ENCODE data around the gene CBY2. TPM values are rescaled to one million over a fixed set of nuclear protein-coding genes. Genes with fewer than 3 reads are reported as not detected.

CBY2 gene
- total and polyA plus RNA-seq, 10 of the 15 experiments (the other 5 are each of a cell fraction or from before 2014, with no cell fraction given), result 0.08 to 0.64 (median 0.23) TPM; not detected in 6

DNA sequence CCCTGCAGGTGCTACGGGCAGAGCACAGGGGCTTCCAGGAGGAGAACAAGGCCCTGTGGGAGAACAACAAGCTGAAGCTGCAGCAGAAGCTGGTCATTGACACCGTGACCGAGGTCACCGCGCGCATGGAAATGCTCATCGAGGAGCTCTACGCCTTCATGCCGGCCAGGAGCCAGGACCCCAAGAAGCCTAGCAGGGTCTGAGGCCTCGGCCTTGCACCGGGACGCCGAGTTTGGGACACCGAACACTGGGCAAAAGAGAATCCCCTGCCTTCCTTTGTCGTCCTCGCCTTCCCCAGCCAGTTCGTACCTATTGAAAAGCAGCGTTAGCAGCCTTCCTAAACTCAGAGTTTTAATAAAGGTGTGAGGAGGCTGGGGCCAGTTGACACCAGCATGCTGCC, 12.1 kb downstream of the CBY2 start (continued):
- TF ChIP-seq, protein P1, sequence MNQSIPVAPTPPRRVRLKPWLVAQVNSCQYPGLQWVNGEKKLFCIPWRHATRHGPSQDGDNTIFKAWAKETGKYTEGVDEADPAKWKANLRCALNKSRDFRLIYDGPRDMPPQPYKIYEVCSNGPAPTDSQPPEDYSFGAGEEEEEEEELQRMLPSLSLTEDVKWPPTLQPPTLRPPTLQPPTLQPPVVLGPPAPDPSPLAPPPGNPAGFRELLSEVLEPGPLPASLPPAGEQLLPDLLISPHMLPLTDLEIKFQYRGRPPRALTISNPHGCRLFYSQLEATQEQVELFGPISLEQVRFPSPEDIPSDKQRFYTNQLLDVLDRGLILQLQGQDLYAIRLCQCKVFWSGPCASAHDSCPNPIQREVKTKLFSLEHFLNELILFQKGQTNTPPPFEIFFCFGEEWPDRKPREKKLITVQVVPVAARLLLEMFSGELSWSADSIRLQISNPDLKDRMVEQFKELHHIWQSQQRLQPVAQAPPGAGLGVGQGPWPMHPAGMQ (IDR thresholded peaks at IDR 0.05; ENCODE audit: borderline replicate concordance), result no peak
- TF ChIP-seq ZSCAN29 (IDR thresholded peaks at IDR 0.05), result no peak
- TF ChIP-seq NR2F1 (conservative IDR thresholded peaks at IDR 0.05), result no peak
- TF ChIP-seq EED (IDR thresholded peaks at IDR 0.05; ENCODE audit: low read depth), result no peak
- TF ChIP-seq, protein P2, sequence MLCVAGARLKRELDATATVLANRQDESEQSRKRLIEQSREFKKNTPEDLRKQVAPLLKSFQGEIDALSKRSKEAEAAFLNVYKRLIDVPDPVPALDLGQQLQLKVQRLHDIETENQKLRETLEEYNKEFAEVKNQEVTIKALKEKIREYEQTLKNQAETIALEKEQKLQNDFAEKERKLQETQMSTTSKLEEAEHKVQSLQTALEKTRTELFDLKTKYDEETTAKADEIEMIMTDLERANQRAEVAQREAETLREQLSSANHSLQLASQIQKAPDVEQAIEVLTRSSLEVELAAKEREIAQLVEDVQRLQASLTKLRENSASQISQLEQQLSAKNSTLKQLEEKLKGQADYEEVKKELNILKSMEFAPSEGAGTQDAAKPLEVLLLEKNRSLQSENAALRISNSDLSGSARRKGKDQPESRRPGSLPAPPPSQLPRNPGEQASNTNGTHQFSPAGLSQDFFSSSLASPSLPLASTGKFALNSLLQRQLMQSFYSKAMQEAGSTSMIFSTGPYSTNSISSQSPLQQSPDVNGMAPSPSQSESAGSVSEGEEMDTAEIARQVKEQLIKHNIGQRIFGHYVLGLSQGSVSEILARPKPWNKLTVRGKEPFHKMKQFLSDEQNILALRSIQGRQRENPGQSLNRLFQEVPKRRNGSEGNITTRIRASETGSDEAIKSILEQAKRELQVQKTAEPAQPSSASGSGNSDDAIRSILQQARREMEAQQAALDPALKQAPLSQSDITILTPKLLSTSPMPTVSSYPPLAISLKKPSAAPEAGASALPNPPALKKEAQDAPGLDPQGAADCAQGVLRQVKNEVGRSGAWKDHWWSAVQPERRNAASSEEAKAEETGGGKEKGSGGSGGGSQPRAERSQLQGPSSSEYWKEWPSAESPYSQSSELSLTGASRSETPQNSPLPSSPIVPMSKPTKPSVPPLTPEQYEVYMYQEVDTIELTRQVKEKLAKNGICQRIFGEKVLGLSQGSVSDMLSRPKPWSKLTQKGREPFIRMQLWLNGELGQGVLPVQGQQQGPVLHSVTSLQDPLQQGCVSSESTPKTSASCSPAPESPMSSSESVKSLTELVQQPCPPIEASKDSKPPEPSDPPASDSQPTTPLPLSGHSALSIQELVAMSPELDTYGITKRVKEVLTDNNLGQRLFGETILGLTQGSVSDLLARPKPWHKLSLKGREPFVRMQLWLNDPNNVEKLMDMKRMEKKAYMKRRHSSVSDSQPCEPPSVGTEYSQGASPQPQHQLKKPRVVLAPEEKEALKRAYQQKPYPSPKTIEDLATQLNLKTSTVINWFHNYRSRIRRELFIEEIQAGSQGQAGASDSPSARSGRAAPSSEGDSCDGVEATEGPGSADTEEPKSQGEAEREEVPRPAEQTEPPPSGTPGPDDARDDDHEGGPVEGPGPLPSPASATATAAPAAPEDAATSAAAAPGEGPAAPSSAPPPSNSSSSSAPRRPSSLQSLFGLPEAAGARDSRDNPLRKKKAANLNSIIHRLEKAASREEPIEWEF (IDR thresholded peaks at IDR 0.05; ENCODE audit: insufficient replicate concordance, low read depth, low read length), result no peak
- TF ChIP-seq CREB1 (IDR thresholded peaks at IDR 0.05; ENCODE audit: low read depth), result no peak
- TF ChIP-seq SUPT20H (IDR thresholded peaks at IDR 0.05; ENCODE audit: borderline replicate concordance, control insufficient read depth, low read depth, low read length), result no peak
- no peak for TF ChIP-seq NFIC (IDR thresholded peaks at IDR 0.05; ENCODE audit: low read depth, low read length)
- no peak for TF ChIP-seq NFXL1 (IDR thresholded peaks at IDR 0.05; ENCODE audit: borderline replicate concordance)
- TF ChIP-seq, protein P3, sequence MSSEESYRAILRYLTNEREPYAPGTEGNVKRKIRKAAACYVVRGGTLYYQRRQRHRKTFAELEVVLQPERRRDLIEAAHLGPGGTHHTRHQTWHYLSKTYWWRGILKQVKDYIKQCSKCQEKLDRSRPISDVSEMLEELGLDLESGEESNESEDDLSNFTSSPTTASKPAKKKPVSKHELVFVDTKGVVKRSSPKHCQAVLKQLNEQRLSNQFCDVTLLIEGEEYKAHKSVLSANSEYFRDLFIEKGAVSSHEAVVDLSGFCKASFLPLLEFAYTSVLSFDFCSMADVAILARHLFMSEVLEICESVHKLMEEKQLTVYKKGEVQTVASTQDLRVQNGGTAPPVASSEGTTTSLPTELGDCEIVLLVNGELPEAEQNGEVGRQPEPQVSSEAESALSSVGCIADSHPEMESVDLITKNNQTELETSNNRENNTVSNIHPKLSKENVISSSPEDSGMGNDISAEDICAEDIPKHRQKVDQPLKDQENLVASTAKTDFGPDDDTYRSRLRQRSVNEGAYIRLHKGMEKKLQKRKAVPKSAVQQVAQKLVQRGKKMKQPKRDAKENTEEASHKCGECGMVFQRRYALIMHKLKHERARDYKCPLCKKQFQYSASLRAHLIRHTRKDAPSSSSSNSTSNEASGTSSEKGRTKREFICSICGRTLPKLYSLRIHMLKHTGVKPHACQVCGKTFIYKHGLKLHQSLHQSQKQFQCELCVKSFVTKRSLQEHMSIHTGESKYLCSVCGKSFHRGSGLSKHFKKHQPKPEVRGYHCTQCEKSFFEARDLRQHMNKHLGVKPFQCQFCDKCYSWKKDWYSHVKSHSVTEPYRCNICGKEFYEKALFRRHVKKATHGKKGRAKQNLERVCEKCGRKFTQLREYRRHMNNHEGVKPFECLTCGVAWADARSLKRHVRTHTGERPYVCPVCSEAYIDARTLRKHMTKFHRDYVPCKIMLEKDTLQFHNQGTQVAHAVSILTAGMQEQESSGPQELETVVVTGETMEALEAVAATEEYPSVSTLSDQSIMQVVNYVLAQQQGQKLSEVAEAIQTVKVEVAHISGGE (CRISPR knock-in tag; IDR thresholded peaks at IDR 0.05), result no peak

All from GM12878 (cell line).